ENCODE data around the gene NOC3L.

NOC3L gene

GRCh38 chr10:94287336-94287735 is 75.4 kb downstream of the NOC3L start:
- TF ChIP-seq FOXM1 (IDR thresholded peaks at IDR 0.05; ENCODE audit: borderline replicate concordance, low read depth) (no peak), ZBTB7A (IDR thresholded peaks at IDR 0.05; ENCODE audit: low read depth) (no peak), TCF12 (IDR thresholded peaks at IDR 0.05; ENCODE audit: low read depth) (no peak), USF1 (IDR thresholded peaks at IDR 0.05) (no peak), CREB1 (IDR thresholded peaks at IDR 0.05; ENCODE audit: low read depth) (no peak), YY1 (IDR thresholded peaks at IDR 0.05; ENCODE audit: low read depth) (no peak), EP300 (IDR thresholded peaks at IDR 0.05; ENCODE audit: borderline replicate concordance) (no peak), NFIC (IDR thresholded peaks at IDR 0.05) (no peak), REST (IDR thresholded peaks at IDR 0.05; ENCODE audit: low read depth) (no peak), CEBPB (IDR thresholded peaks at IDR 0.05) (no peak), RAD21 (IDR thresholded peaks at IDR 0.05; ENCODE audit: low read depth) (no peak), TAF1 (IDR thresholded peaks at IDR 0.05; ENCODE audit: low read depth) (no peak)

GRCh38 chr10:94286901-94287300 is 75.8 kb downstream of the NOC3L start:
- no peak for TF ChIP-seq EGR1 (IDR thresholded peaks at IDR 0.05)

GRCh38 chr10:94285271-94285670 is 77.5 kb downstream of the NOC3L start:
- no peak for TF ChIP-seq TAF1 (IDR thresholded peaks at IDR 0.05; ENCODE audit: low read depth)
- TF ChIP-seq TCF12 (IDR thresholded peaks at IDR 0.05; ENCODE audit: low read depth): no peak
- TF ChIP-seq CREB1 (IDR thresholded peaks at IDR 0.05; ENCODE audit: low read depth): no peak
- TF ChIP-seq FOXM1 (IDR thresholded peaks at IDR 0.05; ENCODE audit: borderline replicate concordance, low read depth): no peak
- TF ChIP-seq YY1 (IDR thresholded peaks at IDR 0.05; ENCODE audit: low read depth): no peak
- no peak for TF ChIP-seq TEAD4 (IDR thresholded peaks at IDR 0.05)
- TF ChIP-seq MAX (IDR thresholded peaks at IDR 0.05): no peak
- no peak for TF ChIP-seq USF1 (IDR thresholded peaks at IDR 0.05)
- no peak for TF ChIP-seq CEBPB (IDR thresholded peaks at IDR 0.05)
- TF ChIP-seq EGR1 (IDR thresholded peaks at IDR 0.05): no peak
- no peak for TF ChIP-seq NFIC (IDR thresholded peaks at IDR 0.05)
- no peak for TF ChIP-seq ZBTB7A (IDR thresholded peaks at IDR 0.05; ENCODE audit: low read depth)
- no peak for TF ChIP-seq RAD21 (IDR thresholded peaks at IDR 0.05; ENCODE audit: low read depth)
- TF ChIP-seq REST (IDR thresholded peaks at IDR 0.05; ENCODE audit: low read depth): no peak
- TF ChIP-seq EP300 (IDR thresholded peaks at IDR 0.05; ENCODE audit: borderline replicate concordance): no peak

Data from Ishikawa (cell line).